ENCODE results near the gene ITGBL1. TPM values are rescaled to one million over a fixed set of nuclear protein-coding genes. Genes with fewer than 3 reads are reported as not detected.

Gene ITGBL1
- total and polyA plus RNA-seq, 2 of the 4 experiments (the other 2 are of a cell fraction): 22.2 to 24.2 TPM

DNA sequence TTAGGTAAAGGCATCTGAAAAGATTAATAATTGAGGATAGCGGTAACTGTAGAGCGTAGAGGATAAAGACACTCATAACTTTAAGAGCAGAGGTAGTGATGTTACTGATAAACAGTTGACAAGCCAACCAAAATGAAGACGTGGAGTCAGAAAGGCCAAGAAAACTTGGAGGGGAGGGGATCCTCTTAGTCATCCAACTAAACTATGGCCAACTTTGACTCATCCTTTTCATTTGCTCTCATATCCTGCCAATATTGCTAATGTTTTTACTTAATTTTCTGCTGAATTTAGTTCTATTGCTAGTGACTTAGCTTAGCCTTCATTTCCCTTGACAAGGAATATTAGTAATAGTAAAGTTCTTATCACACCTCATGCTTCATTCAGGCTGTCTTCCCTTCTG, 13.4 kb downstream of the ITGBL1 start:
- Histone ChIP-seq H3K27ac (ENCODE audit: insufficient read depth, low read length) (no peak overlapping the region), H4K5ac (ENCODE audit: low read depth, low read length) (no peak overlapping the region)
- DNase-seq: peak; percentile 77

More for the DNA sequence above, 13.4 kb downstream of the ITGBL1 start:
- Histone ChIP-seq H3K36me3 (ENCODE audit: control insufficient read depth, insufficient read depth, low read length) (no peaks in the 10 kb centered on the region), H3K4ac (ENCODE audit: low read depth, low read length) (no peak overlapping the region), H3K9ac (ENCODE audit: low read depth, low read length) (no peak overlapping the region), H3K9me1 (ENCODE audit: insufficient read depth, low read length) (no peaks in the 10 kb centered on the region), H3K4me3 (ENCODE audit: insufficient read depth, low read depth, low read length) (no peak overlapping the region), H3K4me2 (ENCODE audit: low read depth, low read length) (no peak overlapping the region), H3K56ac (ENCODE audit: extremely low read depth, insufficient read depth, low read length) (no peak overlapping the region), H2BK5ac (ENCODE audit: low read depth, low read length, poor library complexity, severe bottlenecking) (no peak overlapping the region), H2BK20ac (ENCODE audit: low read depth, low read length) (peak overlapping the region; percentile 65), H2BK120ac (ENCODE audit: low read depth, low read length) (peak overlapping the region; percentile 5; the same call in 1 of the 2 replicates), H3K79me1 (ENCODE audit: low read depth in 1 of 2, low read length in 2 of 2) (peaks cover 0 to 2% of the 10 kb centered on the region in 2 experiments; a peak in 1 of 4 replicates), H2BK15ac (ENCODE audit: low read depth, low read length) (peak overlapping the region; percentile 44; the same call in 1 of the 3 replicates), H4K8ac (ENCODE audit: low read depth in 2 of 2, low read length in 2 of 2) (no peak overlapping the region), H3K18ac (ENCODE audit: low read depth, low read length) (no peak overlapping the region), H3K27me3 (ENCODE audit: control insufficient read depth, insufficient read depth, low read length) (no peaks in the 10 kb centered on the region), H2AK9ac (replicated peaks; ENCODE audit: low read depth, low read length, poor library complexity) (no peak overlapping the region), H3K23ac (ENCODE audit: low read depth, low read length) (no peak overlapping the region), H4K91ac (ENCODE audit: insufficient read depth, low read depth, low read length) (no peak overlapping the region; the same call in 1 of the 2 replicates), H2AK5ac (ENCODE audit: low read depth, low read length) (no peak overlapping the region), H2AFZ (replicated peaks; ENCODE audit: low read length, poor library complexity) (no peak overlapping the region), H3K9me3 (ENCODE audit: control insufficient read depth, insufficient read depth, low read length) (no peaks in the 10 kb centered on the region), H3K14ac (replicated peaks; ENCODE audit: low read depth, low read length) (no peak overlapping the region), H3K4me1 (ENCODE audit: control insufficient read depth, insufficient read depth, low read length) (no peaks in the 10 kb centered on the region; the same call in 1 of the 2 replicates), H4K20me1 (ENCODE audit: insufficient read depth, low read length) (no peaks in the 10 kb centered on the region)
- ChIA-PET POLR2A (ENCODE audit: unreplicated experiment) (no interaction called here), CTCF (interaction anchor here (0.7 to 1.1 kb wide), 2 partner anchors 8 to 13 kb away, joined by 3 to 4 read pairs; partner anchors contain the start of gene ITGBL1)
- intact Hi-C loops (cut with micrococcal nuclease) (no loop called here), in situ Hi-C loops (cut with MboI; ENCODE audit: low sequenced_read_pairs) (no loop called here), dilution Hi-C loops (cut with HindIII; ENCODE audit: low sequenced_read_pairs, unreplicated experiment) (no loop called here)
- TF ChIP-seq POLR2A (IDR thresholded peaks at IDR 0.05; ENCODE audit: low read depth, low read length) (no peak), RAD21 (IDR thresholded peaks at IDR 0.05; ENCODE audit: low read length) (no peak), CTCF (conservative IDR thresholded peaks at IDR 0.05; ENCODE audit: low read depth, low read length) (no peak), MAZ (IDR thresholded peaks at IDR 0.05; ENCODE audit: borderline replicate concordance, low read depth, low read length) (0 out of 2 replicates have a peak, but pooled peaks have one; percentile 21), FOS (IDR thresholded peaks at IDR 0.05; ENCODE audit: low read depth, low read length) (no peak)
- TF ChIP-seq, protein P1, sequence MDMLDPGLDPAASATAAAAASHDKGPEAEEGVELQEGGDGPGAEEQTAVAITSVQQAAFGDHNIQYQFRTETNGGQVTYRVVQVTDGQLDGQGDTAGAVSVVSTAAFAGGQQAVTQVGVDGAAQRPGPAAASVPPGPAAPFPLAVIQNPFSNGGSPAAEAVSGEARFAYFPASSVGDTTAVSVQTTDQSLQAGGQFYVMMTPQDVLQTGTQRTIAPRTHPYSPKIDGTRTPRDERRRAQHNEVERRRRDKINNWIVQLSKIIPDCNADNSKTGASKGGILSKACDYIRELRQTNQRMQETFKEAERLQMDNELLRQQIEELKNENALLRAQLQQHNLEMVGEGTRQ (IDR thresholded peaks at IDR 0.05; ENCODE audit: low read depth, low read length): no peak
- no TSS peak for BruUV-seq (replicated peaks)
- ATAC-seq (ENCODE audit: low read depth): peak; percentile 52; the same call in 1 of the 2 replicates
- no CpG with 5 or more reads among the region's 3 CpGs for WGBS, 2 experiments (ENCODE audit: extremely low coverage in 2 of 2, insufficient read length in 1 of 2)

Measured in IMR-90 (cell line).